ENCODE data around the gene NOXA1.

DNA sequence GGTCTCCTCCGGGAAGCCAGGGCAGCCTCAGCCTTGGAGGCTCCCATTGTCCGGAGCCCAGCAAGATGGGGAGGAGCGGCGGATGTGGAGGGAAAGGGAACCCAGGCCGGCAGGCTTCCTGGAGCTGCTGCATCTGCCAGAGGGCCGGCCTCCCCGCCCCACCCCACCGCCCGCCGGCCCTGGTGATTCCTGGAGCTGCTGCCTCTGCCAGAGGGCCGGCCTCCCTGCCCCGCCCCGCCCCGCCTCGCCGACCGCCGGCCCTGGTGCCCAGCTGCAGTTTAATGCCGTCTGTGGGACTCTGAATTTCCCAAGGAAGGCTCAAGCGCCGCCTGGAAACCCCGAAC lies 31.8 kb upstream of the NOXA1 start:
- no peak for TF ChIP-seq EZH2 (IDR thresholded peaks at IDR 0.05; ENCODE audit: low read length, missing control alignments)
- TF ChIP-seq, protein P1, sequence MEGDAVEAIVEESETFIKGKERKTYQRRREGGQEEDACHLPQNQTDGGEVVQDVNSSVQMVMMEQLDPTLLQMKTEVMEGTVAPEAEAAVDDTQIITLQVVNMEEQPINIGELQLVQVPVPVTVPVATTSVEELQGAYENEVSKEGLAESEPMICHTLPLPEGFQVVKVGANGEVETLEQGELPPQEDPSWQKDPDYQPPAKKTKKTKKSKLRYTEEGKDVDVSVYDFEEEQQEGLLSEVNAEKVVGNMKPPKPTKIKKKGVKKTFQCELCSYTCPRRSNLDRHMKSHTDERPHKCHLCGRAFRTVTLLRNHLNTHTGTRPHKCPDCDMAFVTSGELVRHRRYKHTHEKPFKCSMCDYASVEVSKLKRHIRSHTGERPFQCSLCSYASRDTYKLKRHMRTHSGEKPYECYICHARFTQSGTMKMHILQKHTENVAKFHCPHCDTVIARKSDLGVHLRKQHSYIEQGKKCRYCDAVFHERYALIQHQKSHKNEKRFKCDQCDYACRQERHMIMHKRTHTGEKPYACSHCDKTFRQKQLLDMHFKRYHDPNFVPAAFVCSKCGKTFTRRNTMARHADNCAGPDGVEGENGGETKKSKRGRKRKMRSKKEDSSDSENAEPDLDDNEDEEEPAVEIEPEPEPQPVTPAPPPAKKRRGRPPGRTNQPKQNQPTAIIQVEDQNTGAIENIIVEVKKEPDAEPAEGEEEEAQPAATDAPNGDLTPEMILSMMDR (conservative IDR thresholded peaks at IDR 0.05 in 1 of 2, IDR thresholded peaks at IDR 0.05 in 1 of 2; ENCODE audit: low read depth in 1 of 2, low read length in 2 of 2) = no peak

All from fibroblast of lung (primary cell).